Colon (tissue), 2 donors: ENCODE results near the gene RFPL4A.

Experiments
- FAIRE-seq: peaks from 2 replicates; lab custom pipeline; 2012; peaks lifted over from hg19 to GRCh38; lab: Jason Lieb, UNC
- donor health status: control.
- donor health status: control.

RFPL4A gene

GRCh38 chr19:55809381-55810058, 50.6 kb downstream of the RFPL4A start:
- no peak for FAIRE-seq

GRCh38 chr19:55811340-55811739, 52.4 kb downstream of the RFPL4A start:
- FAIRE-seq = no peak

GRCh38 chr19:55812449-55812848, 53.6 kb downstream of the RFPL4A start:
- no peak for FAIRE-seq
